K562 (cell line): ENCODE results near the gene BCL2L12. TPM values are rescaled to one million over a fixed set of nuclear protein-coding genes. Genes with fewer than 3 reads are reported as not detected.
A peak's percentile ranks its signal among the peaks of the same experiment; 100 is the strongest.

Experiments used
- ATF1 ChIP-seq, 2 experiments: fragments of 450-650 bp in 1 of 2; IDR thresholded peaks; 2 replicates each; pipeline ENCODE4 v1.6.1; 2016; ENCODE audit warnings: missing compliant biosample characterization in 1 of 2, missing genetic modification characterization in 1 of 2
- CCNT2 ChIP-seq: IDR thresholded peaks from 2 replicates; pipeline ENCODE4 v1.6.1; 2011; ENCODE audit warnings: borderline replicate concordance, low read depth, mild to moderate bottlenecking, moderate library complexity, mixed read lengths, low read length; ENCODE audit not compliant: insufficient read length; ENCODE audit errors: extremely low read depth
- KAT2B ChIP-seq: IDR thresholded peaks from one replicate; pipeline ENCODE4 v1.6.1; 2012; ENCODE audit warnings: low read depth, mild to moderate bottlenecking, control low read depth, inconsistent platforms, low read length, moderate library complexity
- MAFF ChIP-seq: IDR thresholded peaks from 2 replicates; pipeline ENCODE4 v1.6.1; 2012; ENCODE audit warnings: low read length, improper control_type of control experiment
- MTA2 ChIP-seq: fragments of 450-650 bp; IDR thresholded peaks from 2 replicates; pipeline ENCODE4 v1.6.1; 2016; ENCODE audit warnings: low read depth
- PBX2 ChIP-seq, 2 experiments: IDR thresholded peaks in 1 of 2; conservative IDR thresholded peaks in 1 of 2; 2 replicates each; pipeline ENCODE4 v1.6.1; 2016; ENCODE audit warnings: low read depth in 2 of 2, mild to moderate bottlenecking in 1 of 2, missing compliant biosample characterization in 1 of 2, missing genetic modification characterization in 1 of 2, moderate library complexity in 1 of 2
- POLR2G ChIP-seq: fragments of 200-400 bp; formaldehyde crosslinking; IDR thresholded peaks from 2 replicates; pipeline ENCODE4 v1.6.1; 2017; ENCODE audit warnings: low read depth, mild to moderate bottlenecking, antibody characterized with exemption, low read length, moderate library complexity
- SRSF1 ChIP-seq: fragments of 200-400 bp; formaldehyde crosslinking; IDR thresholded peaks from 2 replicates; pipeline ENCODE4 v1.6.1; 2017; ENCODE audit warnings: mild to moderate bottlenecking, low read depth, low read length, moderate library complexity
- TARDBP ChIP-seq: fragments of 450-650 bp; IDR thresholded peaks from 2 replicates; pipeline ENCODE4 v1.6.1; 2016
- ZBTB5 ChIP-seq: fragments of 450-650 bp; IDR thresholded peaks from 2 replicates; pipeline ENCODE4 v1.6.1; 2017; ENCODE audit warnings: antibody characterized with exemption
- ZFPM2 ChIP-seq: fragments of 250-450 bp; sonication (Bioruptor Pico); IDR thresholded peaks from 2 replicates; pipeline ENCODE4 v1.5.1; 2022; ENCODE audit warnings: mild to moderate bottlenecking
- ZNF384 ChIP-seq: IDR thresholded peaks from 2 replicates; pipeline ENCODE4 v1.6.1; 2012; ENCODE audit warnings: low read depth, low read length, improper control_type of control experiment
- ZNF518B ChIP-seq: fragments of 250-450 bp; sonication (Bioruptor Pico); IDR thresholded peaks from 2 replicates; pipeline ENCODE4 v1.5.0; 2021; ENCODE audit warnings: mild to moderate bottlenecking, moderate library complexity
- ZNF79 ChIP-seq: fragments of 250-450 bp; sonication (Bioruptor Pico); IDR thresholded peaks from 2 replicates; pipeline ENCODE4 v1.4.0; 2020; ENCODE audit warnings: low read depth, mild to moderate bottlenecking, moderate library complexity
- polyA plus RNA-seq, 8 experiments: library from polyadenylated mRNA; depleted of rRNA in 4 of 8; stranded (reverse) in 5 of 8; unstranded in 3 of 8; fragments of >200 nt; fragmentation: Nextera tagmentation in 2 of 8; fragmentation: Illumina TruSeq in 1 of 8; extraction: Ambion mirVana in 2 of 8; extraction: Trizol in 1 of 8; gene quantifications; 2 replicates each; pipeline versions ENCODE4 v1.2.1 to v1.2.3, GENCODE V29; 2011 to 2014; ENCODE audit warnings: inconsistent platforms in 1 of 8, missing spikeins in 1 of 8
- total RNA-seq, 7 experiments: library from RNA; depleted of rRNA in 6 of 7; stranded (reverse); fragments of >200 nt in 6 of 7; fragmentation: Illumina TruSeq in 2 of 7; extraction: Trizol in 2 of 7; gene quantifications; 2 replicates each; pipeline versions ENCODE4 v1.2.1 to v1.2.3, GENCODE V29; 2011 to 2021; ENCODE audit warnings: low replicate concordance in 1 of 7

BCL2L12 gene
- total and polyA plus RNA-seq, 9 of the 15 experiments (the other 6 are each of a cell fraction or from before 2014, with no cell fraction given), result 7.4 to 263 (median 81.2) TPM

GRCh38 chr19:49665351-49666119, at the start of gene BCL2L12, which contains the start of gene IRF3 (continued):
- TF ChIP-seq ZNF518B (CRISPR knock-in tag) (no peak), ZNF79 (CRISPR knock-in tag) (no peak), CCNT2 (peak; percentile 68), SRSF1 (no peak), MAFF (no peak), ZFPM2 (CRISPR knock-in tag) (no peak), ZBTB5 (no peak), MTA2 (no peak), ZNF384 (no peak; the same call in 1 of the 2 replicates), PBX2 (CRISPR knock-in tag; IDR thresholded peaks at IDR 0.05; ENCODE audit: low read depth) (no peak), PBX2 (tag; conservative IDR thresholded peaks at IDR 0.05; ENCODE audit: low read depth) (no peak), TARDBP (0 out of 2 replicates have a peak, but pooled peaks have one; percentile 18), KAT2B (no peak), ATF1 (CRISPR knock-in tag; IDR thresholded peaks at IDR 0.05) (no peak), ATF1 (tag; IDR thresholded peaks at IDR 0.05) (peak; percentile 61), POLR2G (peak; percentile 88)
